ENCODE measurements around the gene APMAP. TPM values are rescaled to one million over a fixed set of nuclear protein-coding genes. Genes with fewer than 3 reads are reported as not detected.

Gene APMAP
- total and polyA plus RNA-seq, 10 of the 15 experiments (the other 5 are each of a cell fraction or from before 2014, with no cell fraction given) = 12.1 to 60.2 (median 32.7) TPM

GRCh38 chr20:24995741-24996448 is 3.3 kb upstream of the APMAP start:
- no TSS peak for BruUV-seq (replicated peaks)

More at GRCh38 chr20:24995741-24996448, 3.3 kb upstream of the APMAP start:
- ChIA-PET RAD21 (ENCODE audit: unreplicated experiment) (interaction anchor here (0.7 to 4.7 kb wide), 5 partner anchors 66 to 403 kb away, joined by 3 to 87 read pairs (median 5); partner anchors contain the start of gene ACSS1), POLR2A (interaction anchor here (0.5 kb wide), 1 partner anchor 63 kb away, joined by 3 read pairs; no protein-coding TSS in a partner anchor), SMC1A (ENCODE audit: uncharacterized antibody, unreplicated experiment) (interaction anchor here (0.7 to 4.8 kb wide), 8 partner anchors 41 to 545 kb away, joined by 3 to 116 read pairs (median 4); no protein-coding TSS in a partner anchor), CTCF (interaction anchor here (0.8 to 13.8 kb wide), 7 partner anchors 13 to 403 kb away, joined by 3 to 244 read pairs (median 3); partner anchors contain the start of gene ACSS1)
- peaks cover 3% of the 10 kb centered on the region; the same call in 1 of the 2 replicates for H3K4me1 ChIP-seq (ENCODE audit: control insufficient read depth, insufficient read depth, low read length)
- DNase-seq (ENCODE audit: low read depth, low spot score) (no peak), ATAC-seq (no peak), FAIRE-seq (no peak)
- H3K27ac ChIP-seq (ENCODE audit: control insufficient read depth, insufficient read depth) = no peak overlapping the region
- TF ChIP-seq IKZF1 (conservative IDR thresholded peaks at IDR 0.05) = no peak
- no peak for TF ChIP-seq PBX3 (IDR thresholded peaks at IDR 0.05; ENCODE audit: insufficient replicate concordance, low read depth, low read length)
- TF ChIP-seq ETV6 (conservative IDR thresholded peaks at IDR 0.05 in 1 of 2, IDR thresholded peaks at IDR 0.05 in 1 of 2; ENCODE audit: borderline replicate concordance in 1 of 2, low read depth in 1 of 2) = no peak
- no peak for TF ChIP-seq ZZZ3 (IDR thresholded peaks at IDR 0.05; ENCODE audit: control insufficient read depth, insufficient read length, low read depth)
- TF ChIP-seq YY1 (IDR thresholded peaks at IDR 0.05; ENCODE audit: low read depth, low read length) = no peak
- TF ChIP-seq TARDBP (IDR thresholded peaks at IDR 0.05; ENCODE audit: borderline replicate concordance) = no peak
- TF ChIP-seq PML (IDR thresholded peaks at IDR 0.05; ENCODE audit: low read length) = no peak
- no peak for TF ChIP-seq IRF4 (IDR thresholded peaks at IDR 0.05; ENCODE audit: low read depth, low read length)
- TF ChIP-seq KLF5 (IDR thresholded peaks at IDR 0.05; ENCODE audit: partially characterized antibody) = no peak
- no peak for TF ChIP-seq SMC3 (IDR thresholded peaks at IDR 0.05; ENCODE audit: borderline replicate concordance, low read length)
- TF ChIP-seq RAD51 (IDR thresholded peaks at IDR 0.05) = no peak
- no peak for TF ChIP-seq RCOR1 (conservative IDR thresholded peaks at IDR 0.05; ENCODE audit: low read depth, low read length)
- no peak for TF ChIP-seq NR2C2 (IDR thresholded peaks at IDR 0.05; ENCODE audit: borderline replicate concordance, control insufficient read depth, insufficient read length, low read depth)
- TF ChIP-seq STAT3 (IDR thresholded peaks at IDR 0.05; ENCODE audit: low read depth, low read length) = no peak
- TF ChIP-seq BACH1 (IDR thresholded peaks at IDR 0.05; ENCODE audit: borderline replicate concordance) = no peak
- TF ChIP-seq EED (IDR thresholded peaks at IDR 0.05; ENCODE audit: low read depth) = no peak
- no peak for TF ChIP-seq ZBTB4 (CRISPR knock-in tag; IDR thresholded peaks at IDR 0.05)
- peaks cover 16% of the 10 kb centered on the region for H3K79me2 ChIP-seq (ENCODE audit: control insufficient read depth, insufficient read depth, low read length)
- no peaks in the 10 kb centered on the region for H3K36me3 ChIP-seq (ENCODE audit: control insufficient read depth in 2 of 2, insufficient read depth in 2 of 2, low read length in 1 of 2)
- intact Hi-C loops (cut with micrococcal nuclease; ENCODE audit: unreplicated experiment) (loop anchor here (1.0 to 5.0 kb wide), 4 partner anchors 69 to 403 kb away; no protein-coding TSS in a partner anchor), in situ Hi-C loops (cut with MboI) (no loop called here)
- H2AFZ ChIP-seq (ENCODE audit: control insufficient read depth, low read depth, low read length) = no peak overlapping the region
- no peak overlapping the region for H3K4me3 ChIP-seq
- H3K9ac ChIP-seq (ENCODE audit: control insufficient read depth, insufficient read depth, low read length) = no peak overlapping the region
- WGBS (ENCODE audit: insufficient coverage, insufficient replicate concordance, low lambda C conversion rate, missing lambda C conversion rate) = 55% methylated on average over 9 of the region's 9 CpGs
- H3K4me2 ChIP-seq (ENCODE audit: control insufficient read depth, insufficient read depth) = no peak overlapping the region
- H3K27me3 ChIP-seq (replicated peaks in 1 of 2; ENCODE audit: control insufficient read depth in 2 of 2, insufficient read depth in 2 of 2, low read length in 1 of 2) = no peaks in the 10 kb centered on the region
- H3K9me3 ChIP-seq (replicated peaks; ENCODE audit: control insufficient read depth, insufficient read depth, low read length) = no peaks in the 10 kb centered on the region
- H4K20me1 ChIP-seq (ENCODE audit: control insufficient read depth, insufficient read depth) = no peaks in the 10 kb centered on the region
